GM21381 (cell line): ENCODE measurements around the gene RHOV.

Experiments
- ATAC-seq: cut with Tn5 transposase; IDR thresholded peaks from one replicate; pipeline ENCODE4 v1.9.1; 2021; ENCODE audit warnings: mild to moderate bottlenecking, moderate library complexity; ENCODE audit not compliant: unreplicated experiment

The RHOV gene

GRCh38 chr15:40873694-40874561 is at the start of gene RHOV:
Gene RHOV (minus strand): TSS chr15:40874234. CDS start chr15:40874139, 95 bp downstream.
- ATAC-seq: peak; percentile 43

- no peak for ATAC-seq
Observed at GRCh38 chr15:40923551-40923950, 49.5 kb upstream of the RHOV start.

GRCh38 chr15:40922608-40923005 is 48.6 kb upstream of the RHOV start:
- no peak for ATAC-seq

- no peak for ATAC-seq
Observed at GRCh38 chr15:40921949-40922607, 48.0 kb upstream of the RHOV start.

GRCh38 chr15:40918799-40919392 is 44.9 kb upstream of the RHOV start:
- ATAC-seq: no peak

- ATAC-seq: no peak
Observed at GRCh38 chr15:40918146-40918798, 44.2 kb upstream of the RHOV start.

GRCh38 chr15:40917585-40917984 is 43.6 kb upstream of the RHOV start:
- no peak for ATAC-seq

- ATAC-seq: no peak
Observed at GRCh38 chr15:40915679-40916078, 41.6 kb upstream of the RHOV start.

GRCh38 chr15:40915116-40915661 is 41.2 kb upstream of the RHOV start:
- no peak for ATAC-seq

- no peak for ATAC-seq
Observed at GRCh38 chr15:40914486-40914885, 40.5 kb upstream of the RHOV start.

GRCh38 chr15:40914013-40914412 is 40.0 kb upstream of the RHOV start:
- no peak for ATAC-seq

GRCh38 chr15:40912478-40912877 is 38.4 kb upstream of the RHOV start:
- no peak for ATAC-seq

GRCh38 chr15:40911693-40912092 is 37.7 kb upstream of the RHOV start:
- ATAC-seq: no peak

GRCh38 chr15:40911141-40911540 is 37.1 kb upstream of the RHOV start:
- ATAC-seq: no peak

- no peak for ATAC-seq
Observed at GRCh38 chr15:40909662-40910630, 35.9 kb upstream of the RHOV start.

GRCh38 chr15:40908095-40908494 is 34.1 kb upstream of the RHOV start:
- ATAC-seq: no peak

GRCh38 chr15:40906991-40907802 is 33.2 kb upstream of the RHOV start:
- no peak for ATAC-seq

- peak; percentile 77 for ATAC-seq
Observed at GRCh38 chr15:40906091-40906990, 32.3 kb upstream of the RHOV start.
